GM19023 (cell line): ENCODE results near the gene SUN5.
A peak's percentile ranks its signal among the peaks of the same experiment; 100 is the strongest.
"Not testable (repeated sequence)": the region's sequence is repeated elsewhere in the genome, so short reads cannot be mapped to it uniquely, and the experiment has no call there.

ENCODE experiments used
- ATAC-seq: cut with Tn5 transposase; IDR thresholded peaks from one replicate; pipeline ENCODE4 v1.9.1; 2021; ENCODE audit warnings: mild to moderate bottlenecking, moderate library complexity; ENCODE audit not compliant: unreplicated experiment

Gene SUN5

DNA sequence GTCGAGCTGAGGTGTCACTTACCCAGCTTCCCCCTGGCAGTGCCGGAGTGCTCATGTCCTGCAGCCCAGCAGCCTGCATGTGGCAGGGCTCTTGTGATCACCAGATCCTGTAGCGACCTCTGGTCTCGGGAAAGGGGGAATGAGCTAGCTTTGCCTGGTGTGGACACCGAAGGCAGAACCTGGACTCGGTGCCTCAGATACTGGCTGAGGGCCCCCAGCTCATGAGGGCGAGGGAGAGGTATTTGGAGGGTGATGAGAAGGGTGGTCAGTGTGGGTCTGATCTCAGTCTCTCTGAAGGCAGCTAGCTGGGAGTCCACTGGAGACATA is 26.3 kb downstream of the SUN5 start:
- ATAC-seq, result no peak

DNA sequence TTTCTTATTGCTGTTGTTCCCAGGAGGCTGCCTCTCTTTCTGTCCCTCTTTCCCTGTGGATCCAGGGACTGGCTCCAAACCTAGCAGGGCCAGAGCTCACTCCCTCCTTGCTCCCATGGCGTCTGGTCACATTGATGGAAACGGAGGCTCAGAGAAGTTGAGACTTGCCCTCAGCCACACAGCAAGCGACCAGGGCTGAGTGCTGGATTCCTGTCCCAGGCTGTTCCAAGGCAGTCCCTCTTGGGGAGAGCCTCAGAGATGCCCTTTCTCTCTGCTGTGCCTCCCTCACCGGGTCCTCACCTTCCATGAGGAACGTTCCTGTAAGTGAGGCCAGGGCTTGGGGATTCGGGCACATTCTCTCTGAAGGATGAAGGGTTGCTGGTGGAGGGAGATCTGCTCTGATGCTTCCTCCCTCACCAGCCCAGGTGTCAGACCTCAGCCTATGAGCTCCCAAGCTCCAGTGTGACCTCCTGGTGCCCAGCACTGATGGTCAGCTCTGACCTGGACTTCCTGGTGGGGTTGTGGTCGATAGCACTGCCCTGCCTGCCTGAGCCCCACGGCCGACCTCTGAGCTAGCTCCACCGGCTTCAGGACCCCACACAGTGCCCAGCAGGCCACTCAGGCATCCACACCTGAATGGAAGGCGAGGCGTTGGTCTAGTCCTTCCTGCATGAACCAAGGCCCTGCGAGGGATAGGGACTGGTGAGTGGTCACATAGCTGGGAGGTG is 26.8 kb downstream of the SUN5 start:
- no peak for ATAC-seq

DNA sequence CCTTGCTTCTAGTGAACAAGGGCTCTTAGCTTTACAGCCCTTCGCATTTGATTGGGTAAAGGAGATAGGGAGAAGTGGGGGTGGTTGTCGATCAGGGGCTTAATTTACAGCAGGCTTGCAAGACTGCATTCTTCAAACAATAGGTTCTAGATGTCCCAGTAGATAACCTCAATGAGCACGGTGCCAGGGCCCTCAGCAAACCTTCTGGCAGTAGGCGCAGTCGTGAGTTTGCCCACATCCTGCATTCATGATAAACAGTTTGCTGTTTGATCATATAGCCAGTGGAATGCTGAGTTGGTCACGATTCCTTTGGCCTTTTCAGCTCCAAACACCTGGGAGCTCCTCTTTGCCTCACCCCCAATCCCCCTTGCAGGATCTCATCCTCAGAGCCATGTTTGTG is 27.5 kb downstream of the SUN5 start:
- ATAC-seq, result no peak

DNA sequence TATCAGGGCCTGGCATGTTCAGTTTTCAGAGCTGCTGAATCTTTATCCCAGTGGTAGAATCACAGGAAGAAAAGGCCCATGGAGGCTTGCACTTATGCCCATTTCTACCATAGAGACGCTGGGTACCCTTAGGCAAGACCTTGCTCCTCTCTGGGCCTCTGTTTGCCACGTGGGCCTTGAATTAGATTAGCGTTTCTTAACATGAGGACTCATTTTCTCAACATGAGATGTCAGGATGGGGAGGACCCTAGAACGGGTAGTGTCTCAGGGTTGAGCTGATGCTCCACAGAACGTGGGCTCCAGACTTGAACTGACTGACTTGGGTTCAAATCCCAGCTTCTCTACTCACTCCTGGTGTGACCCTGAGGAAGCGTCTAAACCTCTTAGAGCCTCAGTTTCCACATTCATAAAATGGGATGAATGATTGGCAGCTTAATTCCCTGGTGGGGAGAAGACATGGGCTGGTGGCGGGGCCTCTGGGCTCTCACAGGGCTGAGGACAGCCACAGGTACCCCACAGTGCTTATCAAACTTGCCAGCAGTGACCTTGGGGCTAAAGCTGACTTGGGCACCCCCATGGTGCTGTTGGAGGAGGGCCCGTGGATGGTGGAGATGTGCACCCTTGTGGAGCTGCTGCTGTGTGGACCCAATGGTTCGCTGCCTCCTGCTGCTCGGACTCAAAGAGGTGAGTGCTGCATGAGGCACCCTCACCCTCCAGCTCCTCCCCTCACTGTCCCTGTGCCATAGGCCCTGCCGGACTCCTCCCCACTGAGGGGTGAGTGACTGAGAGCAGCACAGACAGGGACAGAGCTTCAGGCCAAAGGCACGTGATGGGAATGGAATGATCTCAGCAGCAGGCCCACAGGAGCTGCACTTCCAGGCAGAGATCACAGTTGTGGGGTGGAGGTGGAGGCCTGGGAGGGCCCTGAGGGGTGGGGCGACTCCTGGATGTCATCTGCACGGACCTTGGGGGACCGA is 28.2 kb downstream of the SUN5 start:
- ATAC-seq, result no peak

DNA sequence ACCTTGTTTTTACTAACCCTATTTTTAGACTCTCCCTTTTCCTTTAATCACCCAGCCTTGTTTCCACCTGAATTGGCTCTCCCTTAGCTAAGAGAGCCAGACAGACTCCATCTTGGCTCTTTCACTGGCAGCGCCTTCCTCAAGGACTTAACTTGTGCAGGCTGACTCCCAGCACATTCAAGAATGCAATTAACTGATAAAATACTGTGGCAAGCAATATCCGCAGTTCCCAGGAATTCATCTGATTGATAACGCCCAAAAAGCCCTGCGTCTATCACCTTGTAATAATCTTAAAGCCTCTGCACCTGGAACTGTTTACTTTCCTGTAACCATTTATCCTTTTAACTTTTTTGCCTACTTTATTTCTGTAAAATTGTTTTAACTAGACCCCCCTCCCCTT is 29.1 kb downstream of the SUN5 start:
- not testable (repeated sequence) for ATAC-seq

DNA sequence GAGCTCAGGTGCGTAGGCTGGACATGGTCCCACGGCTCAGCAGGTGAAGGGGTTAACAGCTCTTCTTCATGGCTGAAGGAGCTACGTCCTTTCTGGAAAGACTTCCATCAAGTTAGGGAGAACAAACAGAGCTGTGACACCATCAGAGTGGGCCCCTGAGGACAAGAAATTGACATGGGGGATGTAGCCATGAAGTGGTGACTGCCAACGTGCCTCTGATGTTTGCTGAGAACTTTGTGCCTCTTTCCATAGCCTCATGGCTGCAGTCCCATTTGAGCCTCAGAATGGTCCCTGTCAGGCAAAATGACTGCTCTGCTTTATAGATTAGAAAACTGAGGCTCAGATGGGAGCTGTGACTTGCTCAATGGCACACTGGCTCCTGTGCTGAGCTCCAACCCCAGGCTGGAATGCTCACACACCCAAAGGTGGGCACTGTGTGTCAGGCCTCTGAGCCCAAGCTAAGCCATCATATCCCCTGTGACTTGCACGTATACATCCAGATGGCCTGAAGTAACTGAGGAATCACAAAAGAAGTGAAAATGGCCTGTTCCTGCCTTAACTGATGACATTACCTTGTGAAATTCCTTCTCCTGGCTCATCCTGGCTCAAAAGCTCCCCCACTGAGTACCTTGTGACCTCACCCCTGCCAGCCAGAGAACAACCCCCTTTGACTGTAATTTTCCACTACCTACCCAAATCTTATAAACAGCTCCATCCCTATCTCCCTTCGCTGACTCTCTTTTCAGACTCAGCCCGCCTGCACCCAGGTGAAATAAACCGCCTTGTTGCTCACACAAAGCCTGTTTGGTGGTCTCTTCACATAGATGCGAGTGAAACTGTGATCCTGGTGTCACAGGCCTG is 29.8 kb downstream of the SUN5 start:
- not testable (repeated sequence) for ATAC-seq

DNA sequence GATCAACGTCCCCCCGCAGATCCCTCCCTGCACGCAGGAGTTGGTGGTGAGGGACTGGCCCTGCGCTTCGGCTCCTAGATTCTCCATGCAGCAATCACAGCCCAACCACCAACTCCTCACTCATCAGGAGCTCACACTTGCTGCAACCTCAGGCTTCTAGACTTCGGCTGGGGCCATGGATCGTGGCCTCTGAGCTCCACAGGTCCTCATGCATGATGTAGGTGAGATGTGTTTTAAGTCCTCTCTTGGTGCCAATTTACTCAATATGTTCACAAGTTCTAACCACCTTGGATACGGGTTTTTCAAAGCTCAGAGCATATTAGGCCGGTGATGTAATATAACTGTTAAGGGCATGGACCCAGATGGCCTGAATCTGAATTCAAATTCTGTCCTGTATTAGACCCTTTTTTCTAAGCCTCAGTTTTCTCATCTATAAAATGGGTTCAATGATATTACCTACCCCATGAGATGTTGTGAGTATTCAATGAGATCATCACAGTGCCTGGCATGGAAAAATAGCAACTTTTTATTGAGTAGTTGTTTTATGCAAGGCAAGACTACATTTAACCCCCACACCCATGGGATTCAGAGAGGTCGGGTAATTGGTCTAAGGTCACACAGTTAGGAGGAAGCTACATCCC is 31.0 kb downstream of the SUN5 start:
- ATAC-seq, result no peak

DNA sequence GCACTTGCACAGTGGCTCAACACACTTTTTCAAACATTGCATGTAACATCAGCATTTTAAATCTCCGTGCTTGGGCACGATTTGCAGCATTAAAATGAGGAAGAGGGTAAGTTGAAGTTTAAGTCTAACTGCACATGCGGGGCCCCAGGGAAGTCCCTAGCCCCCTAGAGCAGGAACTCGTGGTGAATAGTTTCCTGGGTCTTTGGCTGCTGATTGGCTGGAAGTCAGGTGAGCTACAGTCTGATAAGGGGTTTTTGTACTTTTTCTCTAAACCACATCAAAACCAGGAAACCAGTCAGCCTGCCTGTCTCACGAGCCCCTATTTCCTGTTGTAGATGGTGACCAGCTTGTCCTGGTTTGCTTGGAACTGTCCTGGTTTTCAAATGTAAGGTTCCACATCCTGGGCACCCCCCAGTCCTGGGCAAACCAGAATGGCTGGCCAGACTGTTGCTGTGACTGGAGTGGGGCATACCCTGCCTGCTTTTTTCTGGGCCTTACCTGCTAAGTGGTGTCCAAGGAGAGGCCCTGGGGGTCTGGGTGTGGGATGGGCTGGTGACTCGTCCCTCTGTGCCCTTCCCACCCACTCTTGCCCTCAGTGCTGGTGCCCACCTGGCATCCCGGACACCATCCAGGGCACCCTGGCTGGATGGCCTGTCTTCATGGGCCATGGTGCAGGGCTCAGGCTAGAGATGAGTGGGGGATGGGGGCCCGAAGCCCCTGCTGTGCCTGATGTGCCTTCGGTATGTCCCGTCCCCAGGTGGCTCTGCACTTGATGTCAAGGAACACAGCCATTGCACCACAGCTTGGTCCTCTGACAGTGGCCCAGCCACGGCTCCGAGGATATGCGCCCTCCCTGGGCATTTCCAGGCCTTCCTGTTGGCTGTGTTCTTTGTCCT is 31.8 kb downstream of the SUN5 start:
- ATAC-seq, result peak; percentile 70

DNA sequence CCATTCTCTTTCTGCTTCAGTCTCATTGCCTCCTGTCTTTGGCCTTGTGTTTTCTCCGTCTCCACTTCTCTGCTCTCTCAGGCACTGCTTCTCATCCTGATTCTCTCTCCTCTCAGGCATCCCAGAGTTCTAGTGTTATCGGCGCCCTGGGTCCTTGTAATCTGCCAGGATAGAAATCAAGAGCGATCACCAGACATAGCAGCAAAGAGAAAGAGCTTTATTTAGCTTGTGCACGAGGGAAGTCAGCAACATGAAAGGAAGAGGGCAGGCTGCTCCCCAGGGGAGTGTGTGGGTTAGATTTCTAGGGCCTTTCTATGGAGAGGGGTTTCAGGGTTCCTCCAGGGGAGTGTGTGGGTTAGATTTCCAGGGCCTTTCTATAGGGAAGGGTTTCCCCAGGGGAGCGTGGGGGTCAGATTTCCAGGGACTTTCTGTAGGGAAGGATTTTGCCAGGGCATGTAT is 32.5 kb downstream of the SUN5 start:
- peak; percentile 27 for ATAC-seq

DNA sequence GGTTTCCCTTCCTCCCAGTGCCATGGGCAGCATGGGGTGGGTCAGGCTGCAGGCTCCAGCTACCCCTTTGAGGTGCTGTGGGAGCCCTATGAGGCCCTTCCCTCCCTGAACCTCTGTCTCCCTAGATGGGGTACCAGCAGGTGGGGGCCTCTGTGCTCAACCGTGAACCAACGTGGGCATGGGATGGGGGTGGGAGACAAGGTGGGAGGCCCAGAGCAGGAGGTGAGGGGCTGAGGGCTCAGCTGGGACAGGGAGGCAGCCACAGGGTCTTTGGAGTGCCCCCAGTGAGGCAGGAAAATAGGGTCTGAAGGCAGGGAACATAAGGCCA is 33.3 kb downstream of the SUN5 start:
- no peak for ATAC-seq

DNA sequence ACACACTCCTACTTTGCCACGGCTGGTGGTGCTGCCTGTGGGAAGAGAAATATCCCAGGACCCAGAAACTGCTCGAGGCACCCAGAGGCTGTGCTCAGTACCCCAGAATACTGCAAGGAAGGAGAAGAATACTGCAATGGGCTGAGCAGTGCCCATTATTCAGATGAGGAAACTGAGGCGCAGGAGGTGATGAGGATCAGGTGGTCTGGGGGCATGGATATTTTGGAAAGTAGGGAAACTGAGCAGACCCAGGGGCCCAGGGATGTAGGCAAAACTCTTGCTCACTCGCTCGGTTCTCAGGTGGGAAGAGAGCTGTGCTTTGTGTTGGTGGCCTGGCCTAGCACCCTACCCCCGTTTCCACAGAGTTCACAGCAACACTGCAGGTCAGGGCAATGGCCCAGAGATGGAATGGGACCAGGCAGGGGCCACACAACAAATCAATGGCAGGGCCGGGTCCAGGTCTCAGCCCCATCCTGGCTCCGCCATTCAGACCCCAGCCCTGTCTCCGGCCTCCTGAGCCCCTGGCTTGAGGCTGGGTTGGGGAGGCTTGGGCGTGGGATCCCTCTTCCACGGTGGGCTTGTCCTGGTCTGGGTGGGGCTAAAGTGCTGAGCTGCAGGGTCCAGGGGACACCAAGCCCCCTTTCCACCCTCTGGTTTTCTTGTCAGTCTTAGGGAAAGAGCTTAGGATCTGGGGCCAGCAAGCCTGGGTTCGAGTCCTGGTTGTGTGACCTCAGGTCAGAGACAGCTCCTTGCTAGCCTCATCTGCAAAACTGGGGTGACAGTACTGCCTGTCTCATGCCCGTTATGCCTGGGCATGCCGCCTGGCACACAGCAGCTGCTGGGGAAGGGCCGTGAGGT is 33.9 kb downstream of the SUN5 start:
- no peak for ATAC-seq

DNA sequence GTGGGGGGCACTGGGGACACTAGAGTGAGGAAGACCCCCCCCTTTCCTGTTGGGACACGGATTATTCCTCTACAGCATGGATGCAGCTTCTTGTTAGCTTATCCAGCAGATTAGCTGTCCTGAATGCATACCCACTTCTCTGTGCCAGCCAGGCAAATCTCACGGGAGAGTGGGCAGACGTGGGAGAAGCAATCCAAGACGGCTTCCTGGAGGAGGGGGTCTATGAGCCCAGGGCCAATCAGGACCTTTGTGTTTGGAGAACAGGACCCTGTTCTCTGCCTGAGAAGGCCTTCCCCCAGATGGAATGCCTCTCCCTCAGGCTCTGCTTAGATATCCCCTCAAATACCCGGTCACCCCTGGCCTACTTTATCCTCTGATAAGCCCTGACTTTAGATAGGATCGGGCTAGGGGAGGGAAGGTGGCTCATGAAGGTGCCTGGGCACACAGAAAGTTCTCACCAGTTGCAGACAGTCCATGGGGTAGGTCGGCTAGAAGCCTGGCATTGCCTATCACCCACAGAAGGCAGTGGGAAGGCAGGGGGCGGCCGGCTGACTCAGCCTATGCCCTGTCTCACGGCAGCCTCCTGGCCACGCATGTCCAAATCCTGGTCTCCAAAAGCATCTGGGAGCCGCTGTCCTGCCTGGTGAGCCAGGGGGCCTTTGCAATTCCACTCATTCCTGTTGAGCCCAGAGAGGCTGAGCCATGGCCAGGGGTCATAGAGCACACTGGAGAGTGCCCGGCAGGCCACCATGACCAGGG is 34.7 kb downstream of the SUN5 start:
- no peak for ATAC-seq

DNA sequence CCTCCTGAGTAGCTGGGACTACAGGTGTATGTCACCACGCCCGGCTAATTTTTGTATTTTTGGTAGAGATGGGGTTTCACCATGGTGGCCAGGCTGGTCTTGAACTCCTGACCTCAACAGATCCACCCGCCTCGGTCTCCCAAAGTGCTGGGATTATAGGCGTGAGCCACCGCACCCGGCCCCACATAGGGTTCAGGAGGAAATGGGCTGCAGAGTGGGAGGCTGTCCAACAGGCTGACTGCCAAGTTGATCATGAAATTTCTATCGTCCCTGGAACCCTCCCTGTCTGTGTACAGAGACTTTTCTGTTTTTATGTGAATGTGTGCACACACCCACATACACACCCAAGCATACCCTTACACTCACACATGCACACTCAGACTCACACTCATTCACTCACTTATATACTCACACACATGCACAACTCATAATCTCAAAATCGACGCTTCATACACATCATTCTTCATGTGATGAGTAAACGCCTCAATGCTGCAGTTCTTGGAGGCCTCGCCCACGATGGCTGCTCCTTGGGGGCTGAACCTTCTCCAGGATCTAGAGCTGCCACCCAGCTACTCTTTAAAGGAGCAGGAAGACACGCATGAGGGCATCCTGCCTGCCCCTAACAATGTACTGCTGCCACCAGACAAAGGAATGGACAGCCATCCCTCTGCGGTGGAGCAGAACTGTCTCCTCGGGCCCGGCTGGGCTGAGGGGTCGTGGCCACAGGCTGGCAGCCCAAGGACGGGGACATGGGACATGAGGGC is 35.6 kb downstream of the SUN5 start:
- no peak for ATAC-seq

DNA sequence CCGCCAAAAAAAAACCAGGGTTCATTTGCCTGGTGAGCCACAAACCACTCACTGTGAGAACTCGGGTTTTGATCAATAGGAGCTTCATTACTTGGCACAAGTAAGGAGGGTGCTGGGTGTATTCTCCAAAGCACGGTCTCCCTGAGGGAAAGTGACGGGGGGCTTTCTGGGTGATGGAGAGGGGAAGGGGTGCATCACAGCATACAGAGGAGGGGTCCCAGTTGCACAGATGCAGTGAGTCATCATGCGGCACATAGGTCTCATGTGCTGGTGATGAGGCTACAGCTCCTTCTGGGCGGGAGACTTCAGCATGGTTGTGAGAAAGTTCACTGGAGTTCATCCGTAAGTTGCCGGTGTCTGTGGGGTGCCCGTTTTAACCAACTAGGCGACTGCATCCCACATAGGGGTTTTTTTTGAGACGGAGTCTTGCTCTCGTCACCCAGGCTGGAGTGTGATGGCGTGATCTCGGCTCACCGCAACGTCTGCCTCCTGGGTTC is 36.2 kb downstream of the SUN5 start:
- no peak for ATAC-seq

DNA sequence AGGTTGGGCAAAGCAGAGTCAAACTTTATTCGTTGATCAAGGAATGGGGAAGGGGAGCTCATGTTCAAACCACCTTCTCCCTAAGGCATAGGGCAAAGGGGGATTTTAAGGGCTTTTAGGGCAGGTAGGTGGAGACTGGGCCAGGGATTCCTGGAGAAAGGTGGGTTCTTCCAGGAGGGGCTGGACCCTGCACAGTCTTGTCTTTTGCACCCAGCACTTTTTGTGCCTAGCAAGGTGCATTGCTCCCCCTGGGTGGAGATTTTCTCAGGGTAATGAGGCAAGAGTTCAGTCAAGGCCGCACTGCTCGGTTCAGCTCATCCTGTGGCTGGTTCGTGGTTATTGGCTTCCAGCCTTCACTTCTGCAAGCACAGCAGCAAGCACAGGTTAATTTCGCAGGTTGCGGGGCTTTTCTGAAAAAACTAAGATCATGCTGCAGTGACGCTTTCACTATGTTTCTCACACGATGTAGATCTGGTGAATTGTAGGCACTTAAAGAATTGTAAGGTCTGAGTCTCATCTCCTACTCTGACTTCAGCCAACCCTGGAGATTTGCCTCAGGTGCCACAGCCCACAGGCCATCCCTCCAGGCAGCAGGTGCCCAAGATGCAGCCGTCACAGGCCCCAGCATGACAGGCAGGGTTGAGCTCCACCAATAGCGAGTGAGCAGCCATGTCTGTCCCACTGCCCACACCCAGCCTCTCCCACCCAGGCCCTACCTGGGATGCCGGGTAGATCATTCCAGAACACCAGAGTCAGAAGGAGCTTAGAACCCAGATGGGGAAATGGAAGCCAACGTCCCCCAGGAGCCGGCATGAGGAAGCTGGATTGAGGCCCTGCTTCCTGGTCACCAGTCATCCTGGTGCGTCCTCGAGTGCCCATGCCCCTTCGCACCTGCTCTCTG is 37.1 kb downstream of the SUN5 start:
- no peak for ATAC-seq

DNA sequence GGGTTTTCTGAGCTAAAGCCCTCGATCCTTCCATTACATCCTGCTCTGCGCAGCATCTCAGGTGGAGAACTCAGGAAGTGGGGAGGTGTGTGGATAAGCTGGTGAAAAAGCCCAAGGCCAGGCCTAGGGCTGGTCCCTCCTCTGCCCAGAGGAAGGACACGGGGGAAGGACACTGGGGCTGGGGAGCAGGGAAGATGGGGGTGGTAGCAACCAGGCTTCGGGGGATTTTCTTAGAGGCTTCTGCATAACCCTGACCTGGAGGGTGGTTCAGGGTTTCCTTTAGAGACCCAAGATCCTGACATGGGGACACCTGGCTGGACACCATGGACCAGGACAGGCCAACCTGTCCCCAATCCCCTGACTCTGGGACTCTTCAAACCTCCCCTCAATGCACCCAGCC is 37.9 kb downstream of the SUN5 start:
- ATAC-seq, result no peak
